T-helper 1 cell (primary cell): ENCODE measurements around the gene KDM8.
A peak's percentile ranks its signal among the peaks of the same experiment; 100 is the strongest.

ENCODE experiments used
- DNase-seq, 5 donors: peaks; one replicate each; pipeline ENCODE4 v3.0.0-alpha.2; 2012 to 2020

The KDM8 gene

DNA sequence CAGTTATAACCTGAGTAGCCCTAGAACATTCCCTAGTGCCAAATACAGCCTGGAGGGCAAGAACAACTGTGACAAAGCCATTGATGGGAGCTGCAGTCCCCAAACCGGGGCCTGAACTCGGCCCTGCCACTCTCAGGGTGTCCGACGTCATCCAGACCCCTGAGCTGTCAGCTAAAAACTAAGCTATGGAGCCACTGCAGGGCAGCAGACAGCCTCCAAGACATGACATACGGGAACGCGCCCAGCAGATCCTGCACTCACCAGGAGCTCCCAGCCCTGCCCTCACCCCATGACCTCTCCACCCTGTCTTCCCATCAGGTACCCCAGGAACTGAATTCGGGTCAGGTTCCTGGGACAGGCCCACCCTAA, 28.4 kb downstream of the KDM8 start:
- DNase-seq = no peak

DNA sequence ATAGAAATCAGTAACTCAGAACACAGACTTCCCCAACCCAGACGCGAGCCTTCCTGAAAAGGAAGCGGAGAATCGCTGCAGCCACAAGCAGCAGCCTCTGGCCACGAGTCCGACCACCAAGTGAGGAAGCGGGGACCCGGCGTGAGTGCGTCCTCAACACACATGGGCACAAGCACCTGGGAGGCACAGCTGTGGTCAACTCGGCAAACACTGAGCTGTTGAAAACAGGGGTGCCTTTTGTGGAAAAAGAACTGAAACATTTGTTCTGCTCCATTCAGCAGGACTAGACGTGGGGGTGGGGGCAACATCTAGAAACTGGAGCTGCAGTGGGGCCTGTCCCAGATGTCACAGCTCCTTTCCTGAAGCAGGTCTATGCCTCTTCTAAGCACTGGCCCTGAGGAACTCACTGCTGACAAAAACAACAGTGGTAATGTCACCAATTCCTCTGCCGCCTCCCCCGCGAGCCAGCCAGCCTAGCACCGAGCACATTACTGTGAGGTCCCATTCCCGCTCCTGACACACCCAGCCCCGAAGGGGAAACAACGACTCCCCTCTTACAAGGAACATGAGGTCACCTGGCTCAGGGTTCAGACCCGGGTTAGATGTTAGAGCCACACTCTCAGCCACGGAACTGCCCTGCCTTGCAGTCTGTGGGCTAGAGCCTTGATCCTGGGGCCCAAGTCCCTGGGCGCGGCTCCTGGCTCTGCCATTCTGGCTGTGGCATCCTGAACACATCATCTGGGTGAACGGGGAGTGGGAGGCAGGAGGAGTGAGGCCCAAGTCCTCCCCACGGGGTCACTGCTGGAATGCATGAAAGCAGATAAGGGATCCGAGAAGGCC, 29.0 kb downstream of the KDM8 start:
- DNase-seq = peak in 1 of 5 donors; percentile 19

DNA sequence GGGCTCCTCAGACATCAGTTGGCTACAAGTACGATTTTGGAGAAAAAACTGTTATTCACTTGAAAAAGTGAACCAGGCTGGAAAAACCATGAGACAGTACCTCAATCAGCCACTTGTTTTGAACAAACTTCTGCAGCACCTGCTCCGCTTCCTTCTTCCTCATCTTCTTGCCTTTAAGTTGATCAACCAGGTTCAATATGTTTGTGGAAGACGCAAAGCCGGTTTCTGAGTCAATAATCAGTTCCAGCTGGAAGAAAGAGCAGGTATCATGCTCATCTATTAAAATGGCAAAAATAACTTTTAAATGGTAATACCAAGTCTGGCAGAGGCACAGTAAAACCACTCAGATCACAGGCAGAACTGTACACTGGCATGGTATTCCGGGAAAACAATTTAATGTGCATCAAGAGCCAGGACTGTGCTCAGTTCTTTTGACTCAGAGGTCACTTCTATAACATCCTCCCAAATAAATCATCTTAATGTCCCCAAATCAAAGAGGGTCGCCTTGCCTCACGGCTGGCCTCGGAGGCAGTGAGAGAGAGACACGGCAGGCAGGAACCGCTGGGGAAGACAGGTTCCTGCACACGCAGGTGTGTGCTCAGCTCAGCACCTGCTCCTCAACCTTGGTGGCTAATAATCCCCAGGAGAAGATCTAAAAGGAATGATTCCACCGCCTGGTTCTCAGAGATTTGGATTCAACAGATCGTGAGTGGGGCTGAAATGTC, 29.7 kb downstream of the KDM8 start:
- DNase-seq = no peak

- no peak for DNase-seq
Measured at GRCh38 chr16:27233731-27234130, 30.4 kb downstream of the KDM8 start.

- no peak for DNase-seq
Measured at GRCh38 chr16:27234171-27234570, 30.8 kb downstream of the KDM8 start.

- DNase-seq = no peak
Measured at GRCh38 chr16:27234603-27235002, 31.3 kb downstream of the KDM8 start.

DNA sequence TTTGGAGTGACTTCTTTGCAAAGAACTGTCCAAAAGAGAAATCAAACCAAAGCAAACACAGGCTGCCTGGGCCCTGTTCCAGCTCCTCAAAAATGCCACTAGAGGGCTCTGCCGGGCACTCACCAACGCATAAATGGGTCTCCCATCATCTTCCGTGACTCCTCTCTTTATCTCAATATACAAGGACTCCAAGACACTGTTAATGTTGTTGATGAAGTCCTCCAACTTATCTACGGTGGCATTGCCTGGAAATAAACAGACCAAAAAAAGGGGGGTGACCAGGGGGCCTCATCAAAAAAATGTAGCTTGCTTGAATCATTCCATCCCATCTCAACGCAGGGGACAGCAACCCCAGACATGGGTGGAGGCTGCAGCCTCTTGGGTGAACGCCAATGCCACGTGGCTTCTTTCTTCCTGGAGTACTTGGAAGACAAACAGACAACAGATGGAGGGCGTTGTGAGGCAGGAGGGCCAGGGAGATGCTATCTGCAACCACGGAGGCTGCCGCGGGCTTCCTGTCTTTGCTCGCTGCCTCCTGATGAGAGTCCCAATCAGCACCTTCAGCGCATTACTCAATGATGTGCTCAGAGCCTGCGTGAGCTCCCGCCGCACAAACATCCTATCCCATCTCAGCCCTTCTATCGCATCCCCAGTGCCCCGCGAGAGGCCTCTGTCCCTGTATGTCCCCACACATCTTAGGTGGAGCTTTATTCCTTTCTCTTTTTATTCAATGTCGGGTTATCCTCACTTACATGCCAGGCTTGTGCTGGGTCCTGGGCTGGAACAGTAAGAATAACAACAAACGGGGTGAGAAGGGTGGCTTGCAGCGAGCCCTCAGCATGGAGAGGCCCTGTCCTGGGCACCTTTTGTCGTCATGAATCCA, 32.0 kb downstream of the KDM8 start:
- DNase-seq = peak; percentile 83 to 96 (median 89)

GRCh38 chr16:27235938-27236245, 32.6 kb downstream of the KDM8 start:
- DNase-seq = peak in 1 of 5 donors; percentile 23

- DNase-seq = no peak
Measured at GRCh38 chr16:27236635-27237218, 33.4 kb downstream of the KDM8 start.

GRCh38 chr16:27237219-27238015, 34.1 kb downstream of the KDM8 start:
- peak; percentile 34 to 85 (median 53) for DNase-seq

DNA sequence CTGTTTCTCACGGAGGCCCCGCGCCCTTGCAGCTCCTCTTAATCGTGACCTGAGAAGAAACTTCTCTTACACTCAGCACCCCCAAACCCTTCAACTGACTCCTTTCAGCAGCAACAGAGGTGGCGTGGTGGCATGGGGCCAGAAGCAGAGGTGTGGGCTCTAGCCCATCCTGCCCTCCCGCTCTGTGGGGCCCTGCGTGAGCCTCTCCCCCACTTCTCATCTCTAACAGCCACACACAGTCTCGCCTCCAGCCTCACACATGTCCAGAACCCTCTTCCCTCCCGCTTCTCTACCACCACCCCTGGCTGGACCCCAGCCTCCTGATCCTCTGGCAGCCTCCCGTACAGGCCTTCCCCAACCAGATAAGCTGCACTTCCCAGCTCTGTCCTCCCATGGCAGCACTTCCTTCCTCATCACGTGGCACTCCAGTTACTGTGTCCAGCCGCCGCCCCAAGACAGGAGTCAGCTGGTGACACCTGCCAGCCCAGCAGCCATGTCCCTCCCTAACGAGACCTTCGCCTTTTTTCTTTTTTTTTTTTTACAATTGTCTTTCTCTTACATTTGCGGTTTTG, 34.8 kb downstream of the KDM8 start:
- peak in 1 of 5 donors; percentile 21 for DNase-seq

DNA sequence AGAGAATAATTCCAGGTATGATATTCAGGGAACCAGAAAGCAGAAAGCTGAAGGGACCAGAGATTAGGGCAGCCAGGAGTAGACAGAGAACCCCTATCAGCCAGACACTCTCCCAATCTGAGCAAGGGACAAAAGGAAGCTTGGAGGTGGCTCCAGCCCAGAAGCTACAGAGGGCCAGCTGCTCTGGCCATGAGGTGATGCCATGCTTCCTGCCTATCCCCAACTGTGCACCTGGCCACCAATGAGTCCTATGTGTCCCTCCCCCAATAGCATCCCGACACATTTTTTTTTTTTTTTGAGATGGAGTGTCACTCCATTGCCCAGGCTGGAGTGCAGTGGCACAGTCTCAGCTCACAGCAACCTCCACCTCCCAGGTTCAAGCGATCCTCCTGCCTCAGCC, 35.3 kb downstream of the KDM8 start:
- DNase-seq = no peak

DNA sequence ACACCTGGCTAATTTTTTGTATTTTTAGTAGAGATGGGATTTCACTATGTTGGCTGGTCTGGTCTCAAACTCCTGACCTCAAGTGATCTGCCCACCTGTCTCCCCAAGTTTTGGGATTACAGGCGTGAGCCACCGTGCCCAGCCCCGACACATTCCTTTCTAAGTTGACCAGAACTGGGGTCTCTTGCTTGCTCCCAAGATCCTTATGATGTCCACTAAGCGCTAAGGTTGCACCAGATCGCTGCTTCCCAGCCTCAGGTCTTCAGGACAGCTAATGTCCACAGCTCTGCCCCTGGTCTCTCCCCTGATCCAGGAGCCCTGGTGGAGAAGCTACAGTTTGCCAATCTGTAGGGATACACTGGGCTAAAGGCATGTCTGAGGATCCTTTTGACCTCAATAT, 35.7 kb downstream of the KDM8 start:
- no peak for DNase-seq

DNA sequence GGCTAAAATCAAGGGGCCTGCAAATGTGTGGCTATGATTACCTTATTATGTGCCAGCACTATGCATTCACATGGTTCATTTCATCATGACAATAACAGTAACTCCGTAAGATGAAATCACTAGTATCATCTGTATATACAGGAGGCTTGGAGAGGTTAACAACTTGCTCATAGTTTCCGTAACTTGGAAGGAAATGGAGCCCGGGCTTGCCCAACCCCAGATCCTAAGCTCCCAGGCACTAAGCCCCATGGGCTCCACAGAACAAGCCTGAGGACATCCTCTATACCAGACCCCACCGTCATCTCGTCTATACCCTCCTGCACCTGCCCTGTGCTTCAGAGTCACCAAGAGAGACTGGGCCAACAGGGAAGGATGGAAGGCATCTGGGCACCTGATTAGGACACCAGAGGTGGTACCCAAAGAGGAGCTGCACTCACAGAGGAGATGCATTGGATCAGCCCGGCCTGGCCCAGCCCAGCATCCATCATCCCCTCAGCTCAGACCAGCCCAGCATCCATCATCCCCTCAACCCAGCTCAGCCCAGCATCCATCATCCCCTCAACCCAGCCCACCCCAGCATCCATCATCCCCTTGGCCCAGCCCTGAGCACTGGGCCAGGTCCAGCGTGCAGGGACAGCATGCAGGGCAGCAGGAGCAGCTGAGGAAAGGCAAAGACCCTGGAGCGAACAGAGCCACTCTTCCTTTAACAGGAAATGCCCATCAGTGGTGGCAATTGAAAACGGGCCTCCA, 36.8 kb downstream of the KDM8 start:
- DNase-seq = no peak

- DNase-seq = no peak
Measured at GRCh38 chr16:27240948-27241531, 37.7 kb downstream of the KDM8 start.

GRCh38 chr16:27241658-27242057, 38.3 kb downstream of the KDM8 start:
- DNase-seq = no peak

DNA sequence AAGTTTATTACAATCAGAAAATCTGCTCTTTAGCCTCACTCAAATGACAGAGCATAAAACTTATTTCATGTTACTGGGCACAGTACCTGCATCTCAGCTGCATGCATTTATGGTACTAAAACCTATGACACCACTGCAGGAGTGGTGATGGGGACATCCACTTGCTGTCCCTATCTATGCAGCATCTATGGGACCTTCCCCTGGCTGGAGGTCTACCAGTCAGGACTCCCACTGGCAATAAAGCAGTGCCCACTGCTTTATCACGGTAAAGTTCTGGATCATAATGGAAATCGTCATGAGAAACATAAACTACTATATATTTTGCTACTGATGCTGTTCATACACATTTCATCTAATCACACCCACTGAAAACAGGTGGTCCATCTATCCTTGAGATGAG, 39.1 kb downstream of the KDM8 start:
- DNase-seq = no peak

- DNase-seq = peak in 1 of 5 donors; percentile 45
Measured at GRCh38 chr16:27242868-27243590, 39.7 kb downstream of the KDM8 start.

DNA sequence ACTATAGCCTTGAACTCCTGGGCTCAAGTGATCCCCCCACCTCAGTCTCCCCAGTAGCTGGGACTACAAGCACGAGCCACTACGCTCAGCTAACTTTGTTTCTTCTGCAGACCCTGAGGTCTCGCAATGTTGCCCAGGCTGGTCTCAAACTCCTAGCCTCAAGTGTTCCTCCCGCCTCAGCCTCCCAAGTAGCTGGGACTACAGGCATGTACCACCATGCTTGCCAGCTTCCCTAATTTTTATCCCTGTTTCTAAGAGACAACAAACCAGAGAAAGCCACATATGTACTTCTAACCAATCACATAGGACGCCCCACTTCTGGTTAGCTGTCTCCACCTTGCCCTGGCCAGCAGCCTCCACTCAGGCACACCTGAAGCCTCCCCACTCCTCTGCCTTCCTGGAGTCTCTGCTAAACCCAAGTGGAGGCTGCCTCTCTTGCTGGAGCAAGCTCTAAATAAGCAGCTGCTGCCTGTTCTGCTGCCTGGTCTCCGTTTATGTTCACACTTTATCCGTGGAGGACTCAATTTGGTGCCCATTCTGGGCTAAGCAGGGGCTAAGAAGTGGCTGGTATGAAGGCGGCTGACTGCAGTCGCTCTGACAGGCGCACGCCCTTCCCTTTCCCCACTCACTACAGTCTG, 40.5 kb downstream of the KDM8 start:
- no peak for DNase-seq
